GM12878 (cell line): ENCODE measurements around the gene FAF1. TPM values are rescaled to one million over a fixed set of nuclear protein-coding genes. Genes with fewer than 3 reads are reported as not detected.

ENCODE experiments used
- ATAC-seq: fragments of 200-7000 bp; cut with Tn5 transposase; 3 replicates; pipeline ENCODE4 v1.9.1; 2020; ENCODE audit warnings: mild to moderate bottlenecking, moderate library complexity
- BruUV-seq: library from RNA; stranded (reverse); fragments of 400-500 nt; replicated peaks from 2 replicates; lab custom pipeline; 2021; lab: Mats Ljungman, UMichigan
- CTCF ChIA-PET: fragments of 300-600 bp; sonication (Branson Sonifier 250); formaldehyde crosslinking; extraction: SDS; loops from one replicate; lab custom pipeline; 2021; ENCODE audit warnings: inconsistent platforms; lab: Yijun Ruan, JAX
- POLR2A ChIA-PET: fragments of 350-600 bp; formaldehyde crosslinking; extraction: SDS; loops from one replicate; lab custom pipeline; 2021; ENCODE audit warnings: inconsistent platforms; lab: Charles Lee
- RAD21 ChIA-PET: fragments of 300-600 bp; sonication (Branson Sonifier 250); formaldehyde crosslinking; loops from one replicate; lab custom pipeline; 2023; ENCODE audit warnings: antibody characterized with exemption; ENCODE audit not compliant: unreplicated experiment; lab: Charles Lee
- SMC1A ChIA-PET: fragments of 300-600 bp; sonication (Branson Sonifier 250); formaldehyde crosslinking; loops from one replicate; lab custom pipeline; 2023; ENCODE audit not compliant: unreplicated experiment, uncharacterized antibody; lab: Charles Lee
- DNase-seq: peaks from one replicate; pipeline ENCODE4 v3.0.0-alpha.2; 2011; ENCODE audit warnings: low read depth, low spot score
- FAIRE-seq: peaks from 3 replicates; lab custom pipeline; 2011; peaks lifted over from hg19 to GRCh38; lab: Jason Lieb, UNC
- H2AFZ ChIP-seq: 2 replicates; pipeline ENCODE4 v1.6.0; 2011; ENCODE audit warnings: low read depth, low read length, control low read depth; ENCODE audit not compliant: control insufficient read depth
- H3K27ac ChIP-seq: 2 replicates; pipeline ENCODE4 v1.5.1; 2011; ENCODE audit warnings: control low read depth; ENCODE audit not compliant: control insufficient read depth, insufficient read depth
- H3K27me3 ChIP-seq, 2 experiments: replicated peaks in 1 of 2; 2 replicates each; pipeline versions ENCODE4 v1.6.0 to v1.6.1; 2011; ENCODE audit warnings: low read length in 1 of 2; ENCODE audit not compliant: control insufficient read depth in 2 of 2, insufficient read depth in 2 of 2
- H3K36me3 ChIP-seq, 2 experiments: 2 replicates each; pipeline ENCODE4 v1.5.1; 2011; ENCODE audit warnings: low read length in 1 of 2; ENCODE audit not compliant: control insufficient read depth in 2 of 2, insufficient read depth in 2 of 2
- H3K4me1 ChIP-seq: 2 replicates; pipeline ENCODE4 v1.6.1; 2011; ENCODE audit warnings: mild to moderate bottlenecking, low read length, moderate library complexity, mixed read lengths; ENCODE audit not compliant: control insufficient read depth, insufficient read depth
- H3K4me2 ChIP-seq: 2 replicates; pipeline ENCODE4 v1.6.0; 2011; ENCODE audit warnings: control low read depth; ENCODE audit not compliant: control insufficient read depth, insufficient read depth
- H3K4me3 ChIP-seq: fragments of 200-600 bp; sonication (generic); 2 replicates; pipeline ENCODE4 v1.5.1; 2016
- H3K79me2 ChIP-seq: 2 replicates; pipeline ENCODE4 v1.6.0; 2011; ENCODE audit warnings: low read length; ENCODE audit not compliant: control insufficient read depth, insufficient read depth
- H3K9ac ChIP-seq: 2 replicates; pipeline ENCODE4 v1.8.0; 2011; ENCODE audit warnings: low read length, control low read depth, mixed read lengths; ENCODE audit not compliant: control insufficient read depth, insufficient read depth
- H3K9me3 ChIP-seq: replicated peaks from 3 replicates; pipeline ENCODE4 v1.5.1; 2011; ENCODE audit warnings: mild to moderate bottlenecking, low read length; ENCODE audit not compliant: control insufficient read depth, insufficient read depth
- H4K20me1 ChIP-seq: 2 replicates; pipeline ENCODE4 v1.6.0; 2011; ENCODE audit not compliant: control insufficient read depth, insufficient read depth
- CBX3 ChIP-seq: fragments of 200-600 bp; sonication (generic); IDR thresholded peaks from 2 replicates; pipeline ENCODE4 v1.6.1; 2016; ENCODE audit warnings: low read depth, borderline replicate concordance
- ESRRA ChIP-seq: IDR thresholded peaks from 2 replicates; pipeline ENCODE4 v1.6.1; 2012; ENCODE audit warnings: mild to moderate bottlenecking, low read length, improper control_type of control experiment
- FOS ChIP-seq: IDR thresholded peaks from 3 replicates; pipeline ENCODE4 v1.6.1; 2011; ENCODE audit warnings: borderline replicate concordance; ENCODE audit not compliant: insufficient read length; ENCODE audit errors: extremely low read depth
- NFXL1 ChIP-seq: fragments of 450-650 bp; IDR thresholded peaks from 2 replicates; pipeline ENCODE4 v1.6.1; 2017; ENCODE audit warnings: antibody characterized with exemption, mild to moderate bottlenecking, borderline replicate concordance
- POU2F2 ChIP-seq: IDR thresholded peaks from 3 replicates; pipeline ENCODE4 v1.6.1; 2011; ENCODE audit warnings: low read depth, mild to moderate bottlenecking, low read length, borderline replicate concordance
- SREBF1 ChIP-seq: IDR thresholded peaks from 2 replicates; pipeline ENCODE4 v1.6.1; 2012; ENCODE audit warnings: mild to moderate bottlenecking, low read length
- SREBF2 ChIP-seq: IDR thresholded peaks from 2 replicates; pipeline ENCODE4 v1.6.1; 2012; ENCODE audit warnings: mild to moderate bottlenecking, low read length
- TCF7 ChIP-seq: IDR thresholded peaks from 2 replicates; pipeline ENCODE4 v1.6.1; 2014; ENCODE audit warnings: antibody characterized with exemption, borderline replicate concordance
- ZNF274 ChIP-seq: IDR thresholded peaks from one replicate; pipeline ENCODE4 v1.8.0; 2011; ENCODE audit not compliant: insufficient read length, insufficient read depth
- ZNF622 ChIP-seq: fragments of 450-650 bp; IDR thresholded peaks from 2 replicates; pipeline ENCODE4 v1.6.1; 2017; ENCODE audit warnings: mild to moderate bottlenecking, inconsistent platforms
- WGBS: methylation state at CpG from one replicate; pipeline ENCODE4 v1.1.6; 2016; ENCODE audit warnings: low lambda C conversion rate; ENCODE audit not compliant: insufficient replicate concordance, insufficient coverage; ENCODE audit errors: missing lambda C conversion rate; 5-methylcytosine and 5-hydroxymethylcytosine counted together
- in situ Hi-C: fragments of 300-500 bp; cut with MboI; formaldehyde crosslinking; loops from 9 replicates; pipeline ENCODE4 v1.14.3; 2018; ENCODE audit warnings: mixed read lengths
- intact Hi-C: fragments of 100-400 bp; cut with micrococcal nuclease; formaldehyde crosslinking; loops from one replicate; pipeline ENCODE4 v1.14.2; 2022; ENCODE audit not compliant: unreplicated experiment
- polyA plus RNA-seq, 11 experiments: library from polyadenylated mRNA; depleted of rRNA in 4 of 11; unstranded in 6 of 11; stranded (reverse) in 5 of 11; fragments of >200 nt; fragmentation: Nextera tagmentation in 4 of 11; fragmentation: Illumina TruSeq in 1 of 11; extraction: Ambion mirVana in 4 of 11; extraction: Trizol in 1 of 11; gene quantifications; 1 replicate in 1 of 11; 2 replicates in 10 of 11; pipeline versions ENCODE4 v1.2.1 to v1.2.3, GENCODE V29; 2011 to 2016; ENCODE audit warnings: inconsistent platforms in 2 of 11, missing spikeins in 2 of 11, low read depth in 1 of 11
- total RNA-seq, 4 experiments: library from RNA; depleted of rRNA in 3 of 4; stranded (reverse); fragments of >200 nt in 3 of 4; fragmentation: Illumina TruSeq in 1 of 4; extraction: Trizol in 1 of 4; gene quantifications; 2 replicates each; pipeline versions ENCODE4 v1.2.1 to v1.2.3, GENCODE V29; 2013 to 2021
- TF ChIP-seq, protein P1 (sequence below): IDR thresholded peaks from 2 replicates; pipeline ENCODE4 v1.6.1; 2011; ENCODE audit warnings: mild to moderate bottlenecking, low read depth, low read length, moderate library complexity; ENCODE audit not compliant: insufficient replicate concordance
- TF ChIP-seq, protein P2 (sequence below): fragments of 450-650 bp; formaldehyde crosslinking; IDR thresholded peaks from 2 replicates; pipeline ENCODE4 v1.5.0; 2022; ENCODE audit warnings: mild to moderate bottlenecking, missing genetic modification characterization

Gene FAF1
- total and polyA plus RNA-seq, 10 of the 15 experiments (the other 5 are each of a cell fraction or from before 2014, with no cell fraction given), result 8.6 to 54.5 (median 23.7) TPM

DNA sequence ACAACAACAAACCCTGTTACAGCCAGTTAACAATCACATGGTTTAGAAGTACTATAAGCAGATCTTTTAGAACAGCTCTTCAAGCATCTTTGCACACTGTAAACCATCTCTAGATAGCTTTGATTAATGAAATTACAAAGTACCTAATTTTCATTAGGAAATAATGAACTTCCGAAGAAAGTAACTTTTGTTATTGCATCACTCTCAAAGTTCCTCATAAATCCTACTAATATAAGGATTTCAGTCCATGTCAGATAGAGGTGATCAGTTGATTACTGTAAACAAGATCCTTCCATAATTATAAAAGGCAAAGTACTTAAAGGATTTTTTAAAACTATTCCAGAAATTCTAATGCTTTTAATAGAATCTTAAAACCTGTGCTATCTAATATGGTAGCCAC is 58.2 kb downstream of the FAF1 start:
- RAD21 ChIA-PET, result no interaction called here
- Histone ChIP-seq H3K36me3 (no peaks in the 10 kb centered on the region), H3K27ac (no peak overlapping the region), H3K4me1 (no peaks in the 10 kb centered on the region), H2AFZ (no peak overlapping the region), H4K20me1 (no peaks in the 10 kb centered on the region), H3K9ac (no peak overlapping the region), H3K4me2 (no peak overlapping the region), H3K4me3 (no peak overlapping the region)
- DNase-seq, result no peak
- ATAC-seq, result no peak
- POLR2A ChIA-PET, result no interaction called here
- SMC1A ChIA-PET, result interaction anchor here (0.7 to 0.9 kb wide), 2 partner anchors 57 to 244 kb away, joined by 3 read pairs; no protein-coding TSS in a partner anchor
- intact Hi-C loops, result no loop called here
- in situ Hi-C loops, result no loop called here
- TF ChIP-seq CBX3, result no peak
- no peak for TF ChIP-seq NFXL1
- TF ChIP-seq, protein P1, sequence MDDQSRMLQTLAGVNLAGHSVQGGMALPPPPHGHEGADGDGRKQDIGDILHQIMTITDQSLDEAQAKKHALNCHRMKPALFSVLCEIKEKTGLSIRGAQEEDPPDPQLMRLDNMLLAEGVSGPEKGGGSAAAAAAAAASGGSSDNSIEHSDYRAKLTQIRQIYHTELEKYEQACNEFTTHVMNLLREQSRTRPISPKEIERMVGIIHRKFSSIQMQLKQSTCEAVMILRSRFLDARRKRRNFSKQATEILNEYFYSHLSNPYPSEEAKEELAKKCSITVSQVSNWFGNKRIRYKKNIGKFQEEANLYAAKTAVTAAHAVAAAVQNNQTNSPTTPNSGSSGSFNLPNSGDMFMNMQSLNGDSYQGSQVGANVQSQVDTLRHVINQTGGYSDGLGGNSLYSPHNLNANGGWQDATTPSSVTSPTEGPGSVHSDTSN, result no peak
- TF ChIP-seq SREBF2, result no peak
- TF ChIP-seq ZNF622, result no peak
- no peak for TF ChIP-seq POU2F2
- no peak for TF ChIP-seq TCF7
- TF ChIP-seq FOS, result no peak
- TF ChIP-seq, protein P2, sequence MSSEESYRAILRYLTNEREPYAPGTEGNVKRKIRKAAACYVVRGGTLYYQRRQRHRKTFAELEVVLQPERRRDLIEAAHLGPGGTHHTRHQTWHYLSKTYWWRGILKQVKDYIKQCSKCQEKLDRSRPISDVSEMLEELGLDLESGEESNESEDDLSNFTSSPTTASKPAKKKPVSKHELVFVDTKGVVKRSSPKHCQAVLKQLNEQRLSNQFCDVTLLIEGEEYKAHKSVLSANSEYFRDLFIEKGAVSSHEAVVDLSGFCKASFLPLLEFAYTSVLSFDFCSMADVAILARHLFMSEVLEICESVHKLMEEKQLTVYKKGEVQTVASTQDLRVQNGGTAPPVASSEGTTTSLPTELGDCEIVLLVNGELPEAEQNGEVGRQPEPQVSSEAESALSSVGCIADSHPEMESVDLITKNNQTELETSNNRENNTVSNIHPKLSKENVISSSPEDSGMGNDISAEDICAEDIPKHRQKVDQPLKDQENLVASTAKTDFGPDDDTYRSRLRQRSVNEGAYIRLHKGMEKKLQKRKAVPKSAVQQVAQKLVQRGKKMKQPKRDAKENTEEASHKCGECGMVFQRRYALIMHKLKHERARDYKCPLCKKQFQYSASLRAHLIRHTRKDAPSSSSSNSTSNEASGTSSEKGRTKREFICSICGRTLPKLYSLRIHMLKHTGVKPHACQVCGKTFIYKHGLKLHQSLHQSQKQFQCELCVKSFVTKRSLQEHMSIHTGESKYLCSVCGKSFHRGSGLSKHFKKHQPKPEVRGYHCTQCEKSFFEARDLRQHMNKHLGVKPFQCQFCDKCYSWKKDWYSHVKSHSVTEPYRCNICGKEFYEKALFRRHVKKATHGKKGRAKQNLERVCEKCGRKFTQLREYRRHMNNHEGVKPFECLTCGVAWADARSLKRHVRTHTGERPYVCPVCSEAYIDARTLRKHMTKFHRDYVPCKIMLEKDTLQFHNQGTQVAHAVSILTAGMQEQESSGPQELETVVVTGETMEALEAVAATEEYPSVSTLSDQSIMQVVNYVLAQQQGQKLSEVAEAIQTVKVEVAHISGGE (CRISPR knock-in tag), result no peak
- TF ChIP-seq SREBF1, result no peak
- no peak for TF ChIP-seq ESRRA
- TF ChIP-seq ZNF274, result no peak
- TF ChIP-seq, all 136 proteins: peak for 0
- Histone ChIP-seq H3K79me2 (peaks cover 2% of the 10 kb centered on the region; the same call in 1 of the 2 replicates), H3K9me3 (no peaks in the 10 kb centered on the region; the same call in 2 of the 3 replicates), H3K27me3 (no peaks in the 10 kb centered on the region)
- no peak for FAIRE-seq
- 5% methylated on average over 1 of the region's 1 CpG for WGBS
- CTCF ChIA-PET, result interaction anchor here (0.8 to 2.4 kb wide), 3 partner anchors 22 to 29 kb away, joined by 3 to 9 read pairs (median 3); no protein-coding TSS in a partner anchor
- no TSS peak for BruUV-seq
